Adrenal gland (tissue), 12 donors: ENCODE measurements around the gene CREG1. TPM values are rescaled to one million over a fixed set of nuclear protein-coding genes. Genes with fewer than 3 reads are reported as not detected.
A peak's percentile ranks its signal among the peaks of the same experiment; 100 is the strongest.

Source experiments
- DNase-seq, 7 donors: peaks; one replicate each; pipeline ENCODE4 v3.0.0-alpha.2; 2019 to 2020
- H3K27ac ChIP-seq, 5 donors: fragments of 200-600 bp; sonication (generic) in 4 of 5; 1 replicate in 3 of 5; 2 replicates in 2 of 5; pipeline versions ENCODE4 v1.5.1 to v1.8.0; 2016 to 2020; ENCODE audit warnings: mild to moderate bottlenecking in 1 of 5
- H3K27me3 ChIP-seq: fragments of 200-600 bp; 2 replicates; pipeline ENCODE4 v1.8.0; 2021
- H3K36me3 ChIP-seq, 2 donors: fragments of 200-600 bp; replicated peaks in 1 of 2; 1 replicate in 1 of 2; 2 replicates in 1 of 2; pipeline versions ENCODE4 v1.5.1 to v1.8.0; 2018 to 2022
- H3K4me1 ChIP-seq, 2 donors: fragments of 200-600 bp; replicated peaks in 1 of 2; 1 replicate in 1 of 2; 2 replicates in 1 of 2; pipeline versions ENCODE4 v1.5.1 to v1.8.0; 2018 to 2021
- H3K4me3 ChIP-seq, 4 donors: fragments of 200-600 bp; sonication (generic) in 3 of 4; one replicate each; pipeline ENCODE4 v1.5.1; 2016 to 2018
- H3K9me3 ChIP-seq, 3 donors: fragments of 200-600 bp; sonication (generic) in 1 of 3; replicated peaks in 1 of 3; 1 replicate in 2 of 3; 2 replicates in 1 of 3; pipeline versions ENCODE4 v1.5.1 to v1.8.0; 2016 to 2021
- CTCF ChIP-seq, 6 experiments: fragments of 450-650 bp in 4 of 6; fragments of 200-600 bp in 2 of 6; sonication (generic) in 1 of 6; IDR thresholded peaks; 1 replicate in 5 of 6; 2 replicates in 1 of 6; pipeline versions ENCODE4 v1.5.1 to v1.8.0; 2016 to 2021; ENCODE audit warnings: antibody characterized with exemption in 6 of 6, mild to moderate bottlenecking in 2 of 6, moderate library complexity in 1 of 6
- POLR2A ChIP-seq, 2 donors: fragments of 450-650 bp; IDR thresholded peaks; one replicate each; pipeline ENCODE4 v1.6.1; 2017; ENCODE audit warnings: antibody characterized with exemption in 2 of 2, mild to moderate bottlenecking in 2 of 2, moderate library complexity in 1 of 2
- WGBS, 4 donors: extraction: QIAGEN DNeasy Blood & Tissue Kit in 2 of 4; methylation state at CpG; one replicate each; pipeline versions ENCODE4 v1.1.5 to v1.1.7; 2013 to 2017; 5-methylcytosine and 5-hydroxymethylcytosine counted together
- intact Hi-C, 2 donors: fragments of 100-400 bp; cut with DNase I; formaldehyde crosslinking; loops; one replicate each; pipeline versions ENCODE4 v1.14.1 to v1.15.0; 2022 to 2023
- polyA plus RNA-seq, 3 donors: library from polyadenylated mRNA; stranded (reverse); fragments of 200-250 nt in 2 of 3; fragments of 350-450 nt in 1 of 3; fragmentation: Illumina TruSeq in 1 of 3; extraction: RNeasy Lipid Tissue Mini Kit (QIAGEN cat#74804) in 1 of 3; gene quantifications; one replicate each; pipeline ENCODE4 v1.2.3, GENCODE V29; 2013 to 2014
- total RNA-seq, 9 donors: library from RNA; depleted of rRNA in 4 of 9; stranded (reverse); fragments of >200 nt in 4 of 9; fragments of 120-200 nt in 1 of 9; fragmentation: NEBNext Ultra II Directional in 1 of 9; extraction: Animal tissue kit (Norgen Biotek cat#: 25700) in 1 of 9; gene quantifications; one replicate each; pipeline versions ENCODE4 v1.1.0 to v1.2.4, GENCODE V29; 2013 to 2023
- donor health status: healthy with polysubstance abuse.
- donor health status: Bipolar disorder and iron deficiency.
- donor health status: DM: yes; HTN: yes; CAD: no.
- donor health status: DM: no; HTN: no; CAD: no.
- donor health status: DM: no; HTN: no; CAD: no.
- donor health status: DM: yes; HTN: yes; CAD: no.

The CREG1 gene
- total and polyA plus RNA-seq, 12 donors = 69.8 to 605 (median 227) TPM

GRCh38 chr1:167599957-167600581, 46.5 kb upstream of the CREG1 start:
- TF ChIP-seq CTCF (IDR thresholded peaks at IDR 0.05) (peak; percentile 37 to 77 (median 56)), POLR2A (IDR thresholded peaks at IDR 0.05) (no peak)
- H3K27me3 ChIP-seq = no peaks in the 10 kb centered on the region
- H3K27ac ChIP-seq = peak overlapping the region in 3 of 5 donors; percentile 18 to 22 (median 18)
- DNase-seq = peak; percentile 46 to 91 (median 79)
- H3K9me3 ChIP-seq = no peaks in the 10 kb centered on the region
- no peaks in the 10 kb centered on the region for H3K36me3 ChIP-seq
- H3K4me3 ChIP-seq = no peak overlapping the region
- peaks cover 6 to 26% of the 10 kb centered on the region in 2 donors for H3K4me1 ChIP-seq
- 5 to 17% (median 10%) methylated on average over 5 of the region's 5 CpGs for WGBS, 4 donors
- intact Hi-C loops = loop anchor here (2.0 to 5.0 kb wide), 2 partner anchors 82 to 89 kb away; no protein-coding TSS in a partner anchor

GRCh38 chr1:167594822-167595221, 41.3 kb upstream of the CREG1 start:
- H3K36me3 ChIP-seq = no peaks in the 10 kb centered on the region
- TF ChIP-seq POLR2A (IDR thresholded peaks at IDR 0.05) = no peak
- TF ChIP-seq CTCF (IDR thresholded peaks at IDR 0.05) = no peak
- no peaks in the 10 kb centered on the region for H3K27me3 ChIP-seq
- H3K9me3 ChIP-seq = no peaks in the 10 kb centered on the region
- H3K4me1 ChIP-seq = peaks cover 0 to 2% of the 10 kb centered on the region in 2 donors
- H3K4me3 ChIP-seq = no peak overlapping the region
- WGBS, 4 donors = 47 to 58% (median 50%) methylated on average over 6 of the region's 6 CpGs
- intact Hi-C loops = loop anchor here in 1 of 2 donors (5.0 kb wide), 1 partner anchor 87 kb away; no protein-coding TSS in a partner anchor
- H3K27ac ChIP-seq = no peak overlapping the region
- no peak for DNase-seq

- TF ChIP-seq POLR2A (IDR thresholded peaks at IDR 0.05) = no peak
- TF ChIP-seq CTCF (IDR thresholded peaks at IDR 0.05) = no peak
- no peaks in the 10 kb centered on the region for H3K36me3 ChIP-seq
- no peak overlapping the region for H3K4me3 ChIP-seq
- no peaks in the 10 kb centered on the region for H3K9me3 ChIP-seq
- no peaks in the 10 kb centered on the region for H3K4me1 ChIP-seq
- H3K27me3 ChIP-seq = no peaks in the 10 kb centered on the region
- WGBS, 4 donors = 62 to 71% (median 67%) methylated on average over 5 of the region's 5 CpGs
- no peak for DNase-seq
- no peak overlapping the region for H3K27ac ChIP-seq
- intact Hi-C loops = no loop called here
Measured at GRCh38 chr1:167593860-167594259, 40.3 kb upstream of the CREG1 start.

GRCh38 chr1:167592475-167592874, 38.9 kb upstream of the CREG1 start:
- DNase-seq = no peak
- intact Hi-C loops = no loop called here
- H3K36me3 ChIP-seq = no peaks in the 10 kb centered on the region

More at GRCh38 chr1:167592475-167592874, 38.9 kb upstream of the CREG1 start:
- Histone ChIP-seq H3K4me3 (no peak overlapping the region), H3K4me1 (no peaks in the 10 kb centered on the region), H3K9me3 (no peaks in the 10 kb centered on the region), H3K27ac (no peak overlapping the region), H3K27me3 (no peaks in the 10 kb centered on the region)
- TF ChIP-seq POLR2A (IDR thresholded peaks at IDR 0.05) = no peak
- no peak for TF ChIP-seq CTCF (IDR thresholded peaks at IDR 0.05)
